ENCODE data around the gene ACOT7.

GRCh38 chr1:6435129-6435528 is 41.6 kb upstream of the ACOT7 start:
- TF ChIP-seq POLR2A (IDR thresholded peaks at IDR 0.05; ENCODE audit: low read depth, low read length) (no peak), SPI1 (IDR thresholded peaks at IDR 0.05; ENCODE audit: low read depth, low read length) (no peak)

Measured in GM12891 (cell line).